Right atrium auricular region (tissue), 2 donors: Measurements from ENCODE around the gene OSBPL6. TPM values are rescaled to one million over a fixed set of nuclear protein-coding genes. Genes with fewer than 3 reads are reported as not detected.
"Not testable (repeated sequence)": the region's sequence is repeated elsewhere in the genome, so short reads cannot be mapped to it uniquely, and the experiment has no call there.

Source experiments
- DNase-seq: peaks from one replicate; pipeline ENCODE4 v3.0.0-alpha.2; 2019; ENCODE audit warnings: low spot score
- H3K27ac ChIP-seq, 2 donors: fragments of 200-600 bp; sonication (generic); 1 replicate in 1 of 2; 2 replicates in 1 of 2; pipeline ENCODE4 v1.5.1; 2016 to 2019
- H3K27me3 ChIP-seq, 2 donors: fragments of 200-600 bp; sonication (generic); one replicate each; pipeline versions ENCODE4 v1.5.1 to v1.6.0; 2017 to 2019
- H3K36me3 ChIP-seq: fragments of 200-600 bp; sonication (generic); one replicate; pipeline ENCODE4 v1.5.1; 2016
- H3K4me1 ChIP-seq, 2 donors: fragments of 200-600 bp; sonication (generic); one replicate each; pipeline versions ENCODE4 v1.5.1 to v1.6.0; 2017 to 2019
- H3K4me3 ChIP-seq, 2 donors: fragments of 200-600 bp; sonication (generic); 1 replicate in 1 of 2; 2 replicates in 1 of 2; pipeline ENCODE4 v1.5.1; 2017 to 2019; ENCODE audit warnings: mild to moderate bottlenecking in 1 of 2, moderate library complexity in 1 of 2
- H3K9me3 ChIP-seq, 2 donors: fragments of 200-600 bp; sonication (generic); one replicate each; pipeline ENCODE4 v1.5.1; 2019
- total RNA-seq, 2 donors: library from RNA; depleted of rRNA; stranded (reverse); fragments of >200 nt; gene quantifications; one replicate each; pipeline ENCODE4 v1.1.0, GENCODE V29; 2016
- TF ChIP-seq, protein P1 (sequence below), 2 donors: fragments of 200-600 bp; sonication (generic); IDR thresholded peaks; one replicate each; pipeline ENCODE4 v1.5.1; 2019; ENCODE audit warnings: antibody characterized with exemption in 2 of 2

The OSBPL6 gene
- total RNA-seq, 2 donors from 2014 or later = 4.8 to 11.5 TPM

GRCh38 chr2:178177066-178177679 is 17.1 kb upstream of the OSBPL6 start:
- TF ChIP-seq, protein P1, sequence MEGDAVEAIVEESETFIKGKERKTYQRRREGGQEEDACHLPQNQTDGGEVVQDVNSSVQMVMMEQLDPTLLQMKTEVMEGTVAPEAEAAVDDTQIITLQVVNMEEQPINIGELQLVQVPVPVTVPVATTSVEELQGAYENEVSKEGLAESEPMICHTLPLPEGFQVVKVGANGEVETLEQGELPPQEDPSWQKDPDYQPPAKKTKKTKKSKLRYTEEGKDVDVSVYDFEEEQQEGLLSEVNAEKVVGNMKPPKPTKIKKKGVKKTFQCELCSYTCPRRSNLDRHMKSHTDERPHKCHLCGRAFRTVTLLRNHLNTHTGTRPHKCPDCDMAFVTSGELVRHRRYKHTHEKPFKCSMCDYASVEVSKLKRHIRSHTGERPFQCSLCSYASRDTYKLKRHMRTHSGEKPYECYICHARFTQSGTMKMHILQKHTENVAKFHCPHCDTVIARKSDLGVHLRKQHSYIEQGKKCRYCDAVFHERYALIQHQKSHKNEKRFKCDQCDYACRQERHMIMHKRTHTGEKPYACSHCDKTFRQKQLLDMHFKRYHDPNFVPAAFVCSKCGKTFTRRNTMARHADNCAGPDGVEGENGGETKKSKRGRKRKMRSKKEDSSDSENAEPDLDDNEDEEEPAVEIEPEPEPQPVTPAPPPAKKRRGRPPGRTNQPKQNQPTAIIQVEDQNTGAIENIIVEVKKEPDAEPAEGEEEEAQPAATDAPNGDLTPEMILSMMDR (IDR thresholded peaks at IDR 0.05) = no peak
- Histone ChIP-seq H3K27ac (no peak overlapping the region), H3K4me1 (no peaks in the 10 kb centered on the region), H3K9me3 (no peaks in the 10 kb centered on the region), H3K36me3 (no peaks in the 10 kb centered on the region), H3K4me3 (no peak overlapping the region), H3K27me3 (no peaks in the 10 kb centered on the region)
- DNase-seq = no peak

DNA sequence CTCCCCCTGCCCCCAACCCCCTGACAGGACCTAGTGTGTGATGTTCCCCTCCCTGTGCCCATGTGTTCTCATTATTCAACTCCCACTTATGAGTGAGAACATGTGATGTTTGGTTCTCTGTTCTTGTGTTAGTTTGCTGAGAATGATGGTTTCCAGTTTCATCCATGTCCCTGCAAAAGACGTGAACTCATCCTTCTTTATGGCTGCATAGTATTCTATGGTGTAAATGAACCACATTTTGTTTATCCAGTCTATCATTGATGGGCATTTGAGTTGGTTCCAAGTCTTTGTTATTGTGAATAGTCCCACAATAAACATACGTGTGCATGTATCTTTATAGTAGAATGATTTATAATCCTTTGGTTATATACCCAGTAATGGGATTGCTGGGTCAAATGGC is 13.7 kb upstream of the OSBPL6 start:
- H3K27ac ChIP-seq, H3K36me3 ChIP-seq, H3K4me3 ChIP-seq, H3K4me1 ChIP-seq, H3K9me3 ChIP-seq, DNase-seq, H3K27me3 ChIP-seq: not testable (repeated sequence)

- H3K4me1 ChIP-seq = no peaks in the 10 kb centered on the region
- DNase-seq = no peak
- no peak overlapping the region for H3K4me3 ChIP-seq
These were observed 6.5 kb upstream of the OSBPL6 start for GRCh38 chr2:178187861-178188260.

GRCh38 chr2:178188466-178188865 is 5.8 kb upstream of the OSBPL6 start:
- H3K9me3 ChIP-seq = no peaks in the 10 kb centered on the region
- no peak for DNase-seq
- H3K4me1 ChIP-seq = peaks cover 0 to 3% of the 10 kb centered on the region in 2 donors
- TF ChIP-seq, protein P1 (IDR thresholded peaks at IDR 0.05) = no peak
- H3K4me3 ChIP-seq = no peak overlapping the region
- no peak overlapping the region for H3K27ac ChIP-seq
- no peaks in the 10 kb centered on the region for H3K36me3 ChIP-seq
- no peaks in the 10 kb centered on the region for H3K27me3 ChIP-seq

More at GRCh38 chr2:178187861-178188260, 6.5 kb upstream of the OSBPL6 start:
- no peaks in the 10 kb centered on the region for H3K27me3 ChIP-seq
- H3K36me3 ChIP-seq = no peaks in the 10 kb centered on the region
- no peak overlapping the region for H3K27ac ChIP-seq
- TF ChIP-seq, protein P1 (IDR thresholded peaks at IDR 0.05) = no peak
- H3K9me3 ChIP-seq = no peaks in the 10 kb centered on the region

- Histone ChIP-seq H3K36me3 (no peaks in the 10 kb centered on the region), H3K27ac (no peak overlapping the region), H3K27me3 (no peaks in the 10 kb centered on the region), H3K4me3 (no peak overlapping the region), H3K9me3 (no peaks in the 10 kb centered on the region), H3K4me1 (peaks cover 0 to 21% of the 10 kb centered on the region in 2 donors)
- TF ChIP-seq, protein P1 (IDR thresholded peaks at IDR 0.05) = peak in 1 of 2 donors; percentile 17
- no peak for DNase-seq
These were observed 3.3 kb upstream of the OSBPL6 start for GRCh38 chr2:178191004-178191508.

GRCh38 chr2:178191511-178191910 is 2.8 kb upstream of the OSBPL6 start:
- H3K4me3 ChIP-seq = no peak overlapping the region
- no peaks in the 10 kb centered on the region for H3K9me3 ChIP-seq
- TF ChIP-seq, protein P1 (IDR thresholded peaks at IDR 0.05) = no peak
- H3K27me3 ChIP-seq = no peaks in the 10 kb centered on the region
- H3K27ac ChIP-seq = no peak overlapping the region
- no peaks in the 10 kb centered on the region for H3K36me3 ChIP-seq
- DNase-seq = no peak
- H3K4me1 ChIP-seq = peaks cover 0 to 24% of the 10 kb centered on the region in 2 donors
